Measurements from ENCODE around the gene OR4F17.
"Not testable (repeated sequence)": the region's sequence is repeated elsewhere in the genome, so short reads cannot be mapped to it uniquely, and the experiment has no call there.

The OR4F17 gene

GRCh38 chr19:106804-107203 is at the start of gene OR4F17:
Gene OR4F17, plus strand, starts transcription at chr19:107104. Its CDS starts 3,575 bp downstream, at chr19:110679.
- FAIRE-seq: not testable (repeated sequence)

- FAIRE-seq: not testable (repeated sequence)
Measured at GRCh38 chr19:70793-71192, 36.1 kb upstream of the OR4F17 start.

DNA sequence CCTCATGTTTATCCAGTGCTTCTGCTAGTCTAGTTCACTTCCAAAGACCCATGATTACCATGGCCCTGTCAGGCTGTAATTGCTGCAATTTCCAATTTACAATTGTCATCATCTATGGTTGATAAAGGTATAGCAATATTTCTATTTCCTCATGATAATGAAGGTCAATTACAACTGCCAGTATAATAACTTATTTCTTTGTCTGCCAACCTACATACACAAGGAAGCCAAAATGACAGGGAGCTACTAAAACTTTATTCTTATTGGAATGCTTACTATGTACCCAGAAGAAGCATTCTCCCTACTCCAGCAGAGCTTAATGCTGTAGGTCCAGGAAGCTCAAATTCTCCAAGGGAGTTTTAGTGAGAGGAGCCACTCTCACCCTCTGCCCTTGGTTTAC is 24.0 kb upstream of the OR4F17 start:
- FAIRE-seq: not testable (repeated sequence)

DNA sequence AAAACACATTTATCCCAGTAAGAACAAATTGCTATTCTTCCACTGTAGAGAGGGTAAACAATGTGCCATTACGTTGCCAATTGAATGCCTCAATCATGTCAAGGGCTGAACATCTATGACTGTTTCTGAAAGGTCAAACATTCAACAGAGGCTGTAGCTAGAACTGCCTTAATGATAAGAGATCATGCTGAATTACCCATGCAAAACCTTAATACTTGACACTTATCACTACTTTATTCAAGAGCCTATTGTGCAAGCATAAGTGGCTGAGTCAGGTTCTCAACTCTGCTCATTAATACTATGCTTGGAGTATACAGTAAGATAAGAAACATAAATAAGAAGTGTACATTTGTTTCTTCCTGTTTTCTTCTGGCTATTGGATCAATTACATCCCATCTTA is 23.3 kb upstream of the OR4F17 start:
- not testable (repeated sequence) for FAIRE-seq

DNA sequence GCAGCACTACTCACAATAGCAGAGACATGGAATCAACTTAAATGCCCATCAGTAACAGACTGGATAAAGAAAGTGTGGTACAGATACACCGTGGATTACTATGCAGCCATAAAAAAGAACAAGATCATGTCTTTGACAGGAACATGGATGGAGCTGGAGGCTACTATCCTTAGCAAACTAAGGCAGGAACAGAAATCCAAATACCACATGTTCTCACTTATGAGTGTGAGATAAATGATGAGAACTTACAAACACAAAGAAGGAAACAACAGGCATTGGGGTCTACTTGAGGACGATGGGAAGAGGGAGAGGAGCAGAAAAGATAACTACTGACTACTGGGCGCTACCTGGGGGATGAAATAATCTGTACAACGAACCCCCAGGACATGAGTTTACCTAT is 16.2 kb upstream of the OR4F17 start:
- not testable (repeated sequence) for FAIRE-seq

DNA sequence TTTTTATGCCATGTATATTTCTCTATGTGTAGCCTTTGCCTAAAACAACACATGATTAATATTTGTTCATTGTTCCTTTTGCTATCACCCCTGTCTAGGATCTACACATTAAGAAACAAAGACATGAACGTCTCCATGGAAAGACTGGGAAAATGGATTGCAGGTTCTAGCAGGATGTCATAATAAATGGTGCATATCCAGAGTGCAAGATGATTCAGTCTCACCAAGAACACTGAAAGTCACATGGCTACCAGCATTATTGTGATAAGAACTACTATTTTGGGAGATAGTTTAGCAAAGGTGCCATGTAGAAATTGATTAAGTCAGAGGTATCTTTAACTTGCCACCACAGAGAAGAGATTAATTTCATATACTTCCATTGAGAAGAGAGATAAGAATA is 12.1 kb upstream of the OR4F17 start:
- FAIRE-seq: not testable (repeated sequence)

DNA sequence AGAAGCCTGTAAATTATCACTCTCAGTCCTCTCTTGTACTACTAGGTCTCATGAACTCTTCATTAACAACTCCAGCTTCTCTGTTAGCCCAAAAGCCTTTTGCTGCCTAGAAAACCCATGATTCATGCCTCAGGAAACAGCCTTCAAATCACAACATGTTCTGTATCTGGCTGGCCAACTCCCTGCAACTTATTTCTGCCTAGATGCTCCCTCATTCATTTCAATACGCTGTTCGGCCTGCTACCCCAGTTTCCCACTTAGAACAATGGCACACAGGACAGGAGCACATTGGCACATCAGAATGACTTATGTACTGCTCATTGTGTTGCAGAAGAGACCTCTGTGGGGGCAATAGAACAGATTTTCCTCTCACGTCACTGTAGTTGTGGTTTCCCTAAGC is 9.3 kb upstream of the OR4F17 start:
- not testable (repeated sequence) for FAIRE-seq

- FAIRE-seq: not testable (repeated sequence)
Measured at GRCh38 chr19:120443-121140, 13.7 kb downstream of the OR4F17 start.
